Parathyroid adenoma (tissue), 2 donors: ENCODE measurements around the gene CFAP299.

Source experiments
- H2AFZ ChIP-seq: fragments of 300-600 bp; sonication (generic); one replicate; pipeline ENCODE4 v1.7.0; 2017; ENCODE audit warnings: antibody characterized with exemption, mild to moderate bottlenecking
- H3K27ac ChIP-seq: fragments of 300-600 bp; sonication (generic); one replicate; pipeline ENCODE4 v1.7.0; 2017
- H3K27me3 ChIP-seq: fragments of 300-600 bp; sonication (generic); one replicate; pipeline ENCODE4 v1.7.0; 2017; ENCODE audit warnings: low read length; ENCODE audit not compliant: control insufficient read depth, insufficient read depth
- H3K36me3 ChIP-seq: fragments of 300-600 bp; sonication (generic); one replicate; pipeline ENCODE4 v1.7.0; 2017; ENCODE audit warnings: low read length; ENCODE audit not compliant: control insufficient read depth, insufficient read depth
- H3K4me1 ChIP-seq: fragments of 300-600 bp; sonication (generic); one replicate; pipeline ENCODE4 v1.7.0; 2017; ENCODE audit warnings: control low read depth
- H3K4me2 ChIP-seq: fragments of 300-600 bp; sonication (generic); one replicate; pipeline ENCODE4 v1.7.0; 2017; ENCODE audit warnings: low read length
- H3K4me3 ChIP-seq: fragments of 300-600 bp; sonication (generic); one replicate; pipeline ENCODE4 v1.7.0; 2017; ENCODE audit warnings: low read depth, low read length
- H3K79me2 ChIP-seq: fragments of 300-600 bp; sonication (generic); one replicate; pipeline ENCODE4 v1.7.0; 2017; ENCODE audit warnings: control low read depth
- H3K9ac ChIP-seq: fragments of 300-600 bp; sonication (generic); one replicate; pipeline ENCODE4 v1.7.0; 2017; ENCODE audit warnings: mild to moderate bottlenecking
- H3K9me3 ChIP-seq: fragments of 300-600 bp; sonication (generic); one replicate; pipeline ENCODE4 v1.7.0; 2017; ENCODE audit warnings: low read length; ENCODE audit not compliant: control insufficient read depth
- CTCF ChIP-seq: fragments of 300-600 bp; sonication (generic); IDR thresholded peaks from one replicate; pipeline ENCODE4 v1.7.0; 2017; ENCODE audit warnings: antibody characterized with exemption, mild to moderate bottlenecking
- donor health status: primary hyperparathyroidism.

The CFAP299 gene

DNA sequence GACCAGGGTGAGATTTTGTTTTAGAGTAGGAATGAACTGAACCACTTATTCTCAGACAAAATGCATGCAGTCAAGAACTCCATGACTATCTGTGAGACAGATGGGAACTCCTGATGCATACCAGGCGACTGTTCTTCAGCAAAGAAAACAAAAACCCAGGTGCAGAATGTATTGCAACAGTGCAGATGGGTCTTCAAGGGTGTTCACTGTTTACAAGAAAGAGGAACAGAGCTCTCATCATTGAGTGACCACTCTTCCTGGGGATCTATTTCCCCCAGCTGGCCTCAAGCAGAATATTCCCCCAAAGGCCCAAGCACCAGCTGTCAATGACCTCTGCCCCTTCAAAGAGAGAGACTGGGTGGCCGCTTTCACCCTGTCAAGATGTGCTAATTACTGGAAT lies 655.3 kb downstream of the CFAP299 start:
- Histone ChIP-seq H3K4me2 (no peak overlapping the region), H3K4me3 (no peak overlapping the region), H3K79me2 (no peaks in the 10 kb centered on the region), H2AFZ (no peak overlapping the region), H3K27me3 (no peaks in the 10 kb centered on the region), H3K9me3 (no peaks in the 10 kb centered on the region), H3K27ac (no peak overlapping the region), H3K36me3 (no peaks in the 10 kb centered on the region), H3K9ac (no peak overlapping the region), H3K4me1 (no peaks in the 10 kb centered on the region)
- no peak for TF ChIP-seq CTCF

- H3K27ac ChIP-seq: no peak overlapping the region
- no peak overlapping the region for H3K4me3 ChIP-seq
- no peaks in the 10 kb centered on the region for H3K79me2 ChIP-seq
- H3K4me2 ChIP-seq: no peak overlapping the region
- H3K9ac ChIP-seq: no peak overlapping the region
- no peaks in the 10 kb centered on the region for H3K9me3 ChIP-seq
- H3K36me3 ChIP-seq: no peaks in the 10 kb centered on the region
- H2AFZ ChIP-seq: no peak overlapping the region
- no peaks in the 10 kb centered on the region for H3K4me1 ChIP-seq
- H3K27me3 ChIP-seq: no peaks in the 10 kb centered on the region
- TF ChIP-seq CTCF: no peak
These were observed 664.4 kb downstream of the CFAP299 start for GRCh38 chr4:80999943-81000342.

- TF ChIP-seq CTCF: no peak
- H3K4me3 ChIP-seq: no peak overlapping the region
- no peak overlapping the region for H2AFZ ChIP-seq
- no peaks in the 10 kb centered on the region for H3K4me1 ChIP-seq
- H3K9ac ChIP-seq: no peak overlapping the region
- no peak overlapping the region for H3K4me2 ChIP-seq
- no peaks in the 10 kb centered on the region for H3K9me3 ChIP-seq
- no peaks in the 10 kb centered on the region for H3K79me2 ChIP-seq
- no peak overlapping the region for H3K27ac ChIP-seq
- H3K36me3 ChIP-seq: no peaks in the 10 kb centered on the region
- H3K27me3 ChIP-seq: no peaks in the 10 kb centered on the region
These were observed 668.1 kb downstream of the CFAP299 start for GRCh38 chr4:81003597-81004111.

DNA sequence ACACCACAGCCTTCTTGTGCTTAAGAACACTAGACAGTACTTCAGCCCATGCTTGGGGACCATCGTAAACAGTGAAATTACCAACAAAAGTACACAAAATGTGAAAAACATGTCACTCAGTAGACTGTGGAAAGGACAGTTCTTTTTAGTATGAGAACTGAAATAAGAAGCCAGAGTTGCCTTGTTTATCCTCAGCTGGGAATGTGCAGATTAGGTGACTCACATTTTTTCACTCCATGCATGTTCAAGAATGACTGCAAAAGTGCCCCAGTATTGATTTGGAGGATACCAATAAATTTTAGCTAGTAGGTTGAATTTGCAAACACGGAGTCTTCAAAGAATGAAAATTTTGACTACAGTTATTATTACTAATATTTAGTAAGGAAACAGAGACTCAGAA lies 671.9 kb downstream of the CFAP299 start:
- no peaks in the 10 kb centered on the region for H3K27me3 ChIP-seq
- no peaks in the 10 kb centered on the region for H3K9me3 ChIP-seq
- H3K4me2 ChIP-seq: no peak overlapping the region
- H3K79me2 ChIP-seq: no peaks in the 10 kb centered on the region
- H2AFZ ChIP-seq: no peak overlapping the region
- H3K4me1 ChIP-seq: no peaks in the 10 kb centered on the region
- H3K4me3 ChIP-seq: no peak overlapping the region
- no peak for TF ChIP-seq CTCF
- H3K36me3 ChIP-seq: no peaks in the 10 kb centered on the region
- no peak overlapping the region for H3K9ac ChIP-seq
- no peak overlapping the region for H3K27ac ChIP-seq
